Measurements from ENCODE around the gene SLC7A10.

The SLC7A10 gene

GRCh38 chr19:33263325-33264023 lies 37.8 kb upstream of the SLC7A10 start:
- no peak for TF ChIP-seq CTCF (IDR thresholded peaks at IDR 0.05; ENCODE audit: borderline replicate concordance, control extremely low read depth, extremely low read depth, insufficient read depth, missing control alignments)
- in situ Hi-C loops (cut with MboI; ENCODE audit: low sequenced_read_pairs, unreplicated experiment): no loop called here

GRCh38 chr19:33261511-33262189 lies 36.0 kb upstream of the SLC7A10 start:
- no peak for DNase-seq (ENCODE audit: low spot score)
- in situ Hi-C loops (cut with MboI; ENCODE audit: low sequenced_read_pairs, unreplicated experiment): no loop called here
- no peak for TF ChIP-seq CTCF (IDR thresholded peaks at IDR 0.05; ENCODE audit: borderline replicate concordance, control extremely low read depth, extremely low read depth, insufficient read depth, missing control alignments)

More at GRCh38 chr19:33263325-33264023, 37.8 kb upstream of the SLC7A10 start:
- no peak for DNase-seq (ENCODE audit: low spot score)

- in situ Hi-C loops (cut with MboI; ENCODE audit: low sequenced_read_pairs, unreplicated experiment): no loop called here
- TF ChIP-seq CTCF (IDR thresholded peaks at IDR 0.05; ENCODE audit: borderline replicate concordance, control extremely low read depth, extremely low read depth, insufficient read depth, missing control alignments): no peak
- no peak for DNase-seq (ENCODE audit: low spot score)
Observed at GRCh38 chr19:33260628-33261418, 35.2 kb upstream of the SLC7A10 start.

- in situ Hi-C loops (cut with MboI; ENCODE audit: low sequenced_read_pairs, unreplicated experiment): no loop called here
- DNase-seq (ENCODE audit: low spot score): no peak
Observed at GRCh38 chr19:33259539-33259938, 33.9 kb upstream of the SLC7A10 start.

GRCh38 chr19:33257828-33258227 lies 32.2 kb upstream of the SLC7A10 start:
- TF ChIP-seq CTCF (IDR thresholded peaks at IDR 0.05; ENCODE audit: borderline replicate concordance, control extremely low read depth, extremely low read depth, insufficient read depth, missing control alignments): no peak
- DNase-seq (ENCODE audit: low spot score): no peak
- in situ Hi-C loops (cut with MboI; ENCODE audit: low sequenced_read_pairs, unreplicated experiment): no loop called here

More at GRCh38 chr19:33259539-33259938, 33.9 kb upstream of the SLC7A10 start:
- TF ChIP-seq CTCF (IDR thresholded peaks at IDR 0.05; ENCODE audit: borderline replicate concordance, control extremely low read depth, extremely low read depth, insufficient read depth, missing control alignments): no peak

GRCh38 chr19:33256261-33256660 lies 30.6 kb upstream of the SLC7A10 start:
- in situ Hi-C loops (cut with MboI; ENCODE audit: low sequenced_read_pairs, unreplicated experiment): no loop called here
- no peak for DNase-seq (ENCODE audit: low spot score)
- TF ChIP-seq CTCF (IDR thresholded peaks at IDR 0.05; ENCODE audit: borderline replicate concordance, control extremely low read depth, extremely low read depth, insufficient read depth, missing control alignments): no peak
